IMR-90 (cell line): ENCODE measurements around the gene TFCP2. TPM values are rescaled to one million over a fixed set of nuclear protein-coding genes. Genes with fewer than 3 reads are reported as not detected.

Experiments used
- ATAC-seq: fragments of 200-7000 bp; cut with Tn5 transposase; 2 replicates; pipeline ENCODE4 v1.9.1; 2020; ENCODE audit warnings: low read depth, mild to moderate bottlenecking, moderate library complexity
- BruUV-seq: library from RNA; stranded (reverse); fragments of 400-500 nt; replicated peaks from 2 replicates; lab custom pipeline; 2021; lab: Mats Ljungman, UMichigan
- CTCF ChIA-PET: fragments of 300-600 bp; formaldehyde crosslinking; extraction: SDS; loops from one replicate; lab custom pipeline; 2021; ENCODE audit warnings: antibody characterized with exemption; lab: Yijun Ruan, JAX
- POLR2A ChIA-PET: fragments of 300-600 bp; sonication (Branson Sonifier 250); formaldehyde crosslinking; loops from one replicate; lab custom pipeline; 2022; ENCODE audit warnings: antibody characterized with exemption; ENCODE audit not compliant: unreplicated experiment; lab: Charles Lee
- DNase-seq: peaks from one replicate; pipeline ENCODE4 v3.0.0; 2013
- H2AFZ ChIP-seq: replicated peaks from 2 replicates; pipeline ENCODE3; 2013; ENCODE audit warnings: low read length, mild to moderate bottlenecking; ENCODE audit not compliant: poor library complexity
- H2AK5ac ChIP-seq: 2 replicates; pipeline ENCODE4 v1.6.1; 2013; ENCODE audit warnings: low read depth, low read length, inconsistent platforms
- H2AK9ac ChIP-seq: replicated peaks from 2 replicates; pipeline ENCODE3; 2013; ENCODE audit warnings: mild to moderate bottlenecking, low read depth, low read length, moderate library complexity; ENCODE audit not compliant: poor library complexity
- H2BK120ac ChIP-seq: 2 replicates; pipeline ENCODE4 v1.6.1; 2013; ENCODE audit warnings: low read depth, low read length, inconsistent platforms
- H2BK15ac ChIP-seq: 3 replicates; pipeline ENCODE4 v1.6.1; 2013; ENCODE audit warnings: low read depth, low read length, inconsistent platforms
- H2BK20ac ChIP-seq: 2 replicates; pipeline ENCODE4 v1.6.1; 2013; ENCODE audit warnings: low read depth, mild to moderate bottlenecking, inconsistent platforms, low read length, moderate library complexity
- H2BK5ac ChIP-seq: 2 replicates; pipeline ENCODE4 v1.6.1; 2013; ENCODE audit warnings: mild to moderate bottlenecking, low read depth, low read length, inconsistent platforms; ENCODE audit not compliant: poor library complexity, severe bottlenecking
- H3K14ac ChIP-seq: replicated peaks from 2 replicates; pipeline ENCODE4 v1.6.1; 2013; ENCODE audit warnings: low read depth, low read length, inconsistent platforms
- H3K18ac ChIP-seq: 2 replicates; pipeline ENCODE4 v1.6.1; 2013; ENCODE audit warnings: low read depth, low read length, control low read depth
- H3K23ac ChIP-seq: 2 replicates; pipeline ENCODE4 v1.6.1; 2013; ENCODE audit warnings: low read depth, low read length, inconsistent platforms
- H3K27ac ChIP-seq: 2 replicates; pipeline ENCODE4 v1.5.1; 2013; ENCODE audit warnings: mild to moderate bottlenecking, control low read depth, low read length; ENCODE audit not compliant: insufficient read depth
- H3K27me3 ChIP-seq: 2 replicates; pipeline ENCODE4 v1.6.1; 2013; ENCODE audit warnings: low read length; ENCODE audit not compliant: control insufficient read depth, insufficient read depth
- H3K36me3 ChIP-seq: 2 replicates; pipeline ENCODE4 v1.6.1; 2013; ENCODE audit warnings: low read length, mixed read lengths; ENCODE audit not compliant: control insufficient read depth, insufficient read depth
- H3K4ac ChIP-seq: 2 replicates; pipeline ENCODE4 v1.6.1; 2013; ENCODE audit warnings: low read depth, low read length, inconsistent platforms
- H3K4me1 ChIP-seq: 2 replicates; pipeline ENCODE4 v1.6.1; 2013; ENCODE audit warnings: low read length, mixed read lengths; ENCODE audit not compliant: control insufficient read depth, insufficient read depth
- H3K4me2 ChIP-seq: 2 replicates; pipeline ENCODE4 v1.6.1; 2013; ENCODE audit warnings: low read depth, mild to moderate bottlenecking, control low read depth, low read length, moderate library complexity
- H3K4me3 ChIP-seq: 2 replicates; pipeline ENCODE4 v1.5.1; 2013; ENCODE audit warnings: low read depth, mild to moderate bottlenecking, control low read depth, low read length, moderate library complexity; ENCODE audit not compliant: insufficient read depth
- H3K56ac ChIP-seq: 2 replicates; pipeline ENCODE4 v1.6.1; 2013; ENCODE audit warnings: low read length, inconsistent platforms; ENCODE audit not compliant: insufficient read depth; ENCODE audit errors: extremely low read depth
- H3K79me1 ChIP-seq, 2 experiments: 2 replicates each; pipeline ENCODE4 v1.6.1; 2013; ENCODE audit warnings: low read length in 2 of 2, inconsistent platforms in 1 of 2, low read depth in 1 of 2
- H3K9ac ChIP-seq: 2 replicates; pipeline ENCODE4 v1.6.1; 2013; ENCODE audit warnings: low read depth, low read length, control low read depth
- H3K9me1 ChIP-seq: 2 replicates; pipeline ENCODE4 v1.6.1; 2013; ENCODE audit warnings: low read length, inconsistent platforms; ENCODE audit not compliant: insufficient read depth
- H3K9me3 ChIP-seq: 2 replicates; pipeline ENCODE4 v1.6.1; 2013; ENCODE audit warnings: low read length; ENCODE audit not compliant: control insufficient read depth, insufficient read depth
- H4K20me1 ChIP-seq: 2 replicates; pipeline ENCODE4 v1.6.1; 2013; ENCODE audit warnings: low read length, inconsistent platforms; ENCODE audit not compliant: insufficient read depth
- H4K5ac ChIP-seq: 2 replicates; pipeline ENCODE4 v1.6.1; 2013; ENCODE audit warnings: mild to moderate bottlenecking, low read depth, low read length, control low read depth
- H4K8ac ChIP-seq, 2 experiments: 2 replicates each; pipeline ENCODE4 v1.6.1; 2013; ENCODE audit warnings: low read depth in 2 of 2, low read length in 2 of 2, control low read depth in 1 of 2, inconsistent platforms in 1 of 2
- H4K91ac ChIP-seq: 2 replicates; pipeline ENCODE4 v1.6.1; 2013; ENCODE audit warnings: low read depth, low read length, inconsistent platforms; ENCODE audit not compliant: insufficient read depth
- MAFK ChIP-seq: IDR thresholded peaks from 2 replicates; pipeline ENCODE4 v1.6.1; 2012; ENCODE audit warnings: low read depth, low read length, improper control_type of control experiment
- MAZ ChIP-seq: IDR thresholded peaks from 2 replicates; pipeline ENCODE4 v1.6.1; 2012; ENCODE audit warnings: low read depth, mild to moderate bottlenecking, low read length, improper control_type of control experiment, moderate library complexity, borderline replicate concordance
- NFE2L2 ChIP-seq: fragments of 150-350 bp; IDR thresholded peaks from 2 replicates; pipeline ENCODE4 v1.6.1; 2016; ENCODE audit warnings: low read depth, mild to moderate bottlenecking, low read length
- RAD21 ChIP-seq: IDR thresholded peaks from 2 replicates; pipeline ENCODE4 v1.6.1; 2012; ENCODE audit warnings: low read length, improper control_type of control experiment
- WGBS, 2 experiments: methylation state at CpG; one replicate each; pipeline versions ENCODE4 v1.1.5 to v1.1.7; 2013; ENCODE audit warnings: missing lambda C conversion rate in 2 of 2; ENCODE audit not compliant: insufficient read length in 1 of 2; ENCODE audit errors: extremely low coverage in 2 of 2; 5-methylcytosine and 5-hydroxymethylcytosine counted together
- dilution Hi-C: fragments of 300-500 bp; cut with HindIII; formaldehyde crosslinking; loops from one replicate; pipeline ENCODE4 v1.14.3; 2018; ENCODE audit warnings: low sequenced_read_pairs; ENCODE audit not compliant: unreplicated experiment
- in situ Hi-C: fragments of 300-500 bp; cut with MboI; formaldehyde crosslinking; loops from 3 replicates; pipeline ENCODE4 v1.14.3; 2019; ENCODE audit warnings: low sequenced_read_pairs, inconsistent platforms, mixed read lengths
- intact Hi-C: fragments of 100-400 bp; cut with micrococcal nuclease; formaldehyde crosslinking; loops from 2 replicates; pipeline ENCODE4 v1.10.0; 2022
- polyA plus RNA-seq, 3 experiments: library from polyadenylated mRNA; depleted of rRNA; stranded (reverse); fragments of >200 nt; gene quantifications; 2 replicates each; pipeline ENCODE4 v1.2.3, GENCODE V29; 2012; ENCODE audit warnings: low replicate concordance in 1 of 3
- total RNA-seq: library from RNA; depleted of rRNA; stranded (reverse); fragments of >200 nt; gene quantifications from 2 replicates; pipeline ENCODE4 v1.2.3, GENCODE V29; 2012

Gene TFCP2
- total and polyA plus RNA-seq, 2 of the 4 experiments (the other 2 are of a cell fraction), result 10.0 to 15.4 TPM

- no peaks in the 10 kb centered on the region for H3K4me1 ChIP-seq
- H3K79me1 ChIP-seq, result peaks cover 1 to 21% of the 10 kb centered on the region in 2 experiments; a peak in 2 of 4 replicates
- H4K91ac ChIP-seq, result no peak overlapping the region
- TF ChIP-seq MAFK (no peak), NFE2L2 (no peak), MAZ (no peak), RAD21 (no peak)
- H3K23ac ChIP-seq, result no peak overlapping the region
- H3K36me3 ChIP-seq, result 0 out of 2 replicates have a peak, but pooled peaks cover 2% of the 10 kb centered on the region
- no peak overlapping the region for H2BK20ac ChIP-seq
- H3K27me3 ChIP-seq, result no peaks in the 10 kb centered on the region
- H3K4me3 ChIP-seq, result no peak overlapping the region
- no peak overlapping the region for H3K4ac ChIP-seq
- no peak overlapping the region for H2BK15ac ChIP-seq
- 96% methylated on average over 4 of the region's 5 CpGs; no CpG with 5 or more reads in 1 of the 2 experiments for WGBS, 2 experiments
- no peak overlapping the region for H2AK5ac ChIP-seq
- no peak overlapping the region for H3K56ac ChIP-seq
- POLR2A ChIA-PET, result no interaction called here
- H2AK9ac ChIP-seq, result no peak overlapping the region
- H3K9me1 ChIP-seq, result peaks cover 6% of the 10 kb centered on the region; the same call in 1 of the 2 replicates
- ATAC-seq (no peak), DNase-seq (peak; percentile 7)
- no peak overlapping the region for H4K5ac ChIP-seq
- no peaks in the 10 kb centered on the region for H3K9me3 ChIP-seq
- H2BK120ac ChIP-seq, result no peak overlapping the region
- H2BK5ac ChIP-seq, result no peak overlapping the region
- H3K18ac ChIP-seq, result no peak overlapping the region
- no peak overlapping the region for H3K27ac ChIP-seq
- in situ Hi-C loops, result no loop called here
- H2AFZ ChIP-seq, result no peak overlapping the region
- dilution Hi-C loops, result no loop called here
- no peak overlapping the region for H4K8ac ChIP-seq
- no peak overlapping the region for H3K14ac ChIP-seq
- H3K9ac ChIP-seq, result no peak overlapping the region
- BruUV-seq, result no TSS peak
- intact Hi-C loops, result no loop called here
- CTCF ChIA-PET, result no interaction called here
- no peaks in the 10 kb centered on the region for H4K20me1 ChIP-seq
- no peak overlapping the region for H3K4me2 ChIP-seq
Measured at GRCh38 chr12:51132693-51133092, 40.2 kb downstream of the TFCP2 start.
